GM19023 (cell line): ENCODE results near the gene ZNF366.

ENCODE experiments used
- ATAC-seq: cut with Tn5 transposase; IDR thresholded peaks from one replicate; pipeline ENCODE4 v1.9.1; 2021; ENCODE audit warnings: mild to moderate bottlenecking, moderate library complexity; ENCODE audit not compliant: unreplicated experiment

Gene ZNF366, protein sequence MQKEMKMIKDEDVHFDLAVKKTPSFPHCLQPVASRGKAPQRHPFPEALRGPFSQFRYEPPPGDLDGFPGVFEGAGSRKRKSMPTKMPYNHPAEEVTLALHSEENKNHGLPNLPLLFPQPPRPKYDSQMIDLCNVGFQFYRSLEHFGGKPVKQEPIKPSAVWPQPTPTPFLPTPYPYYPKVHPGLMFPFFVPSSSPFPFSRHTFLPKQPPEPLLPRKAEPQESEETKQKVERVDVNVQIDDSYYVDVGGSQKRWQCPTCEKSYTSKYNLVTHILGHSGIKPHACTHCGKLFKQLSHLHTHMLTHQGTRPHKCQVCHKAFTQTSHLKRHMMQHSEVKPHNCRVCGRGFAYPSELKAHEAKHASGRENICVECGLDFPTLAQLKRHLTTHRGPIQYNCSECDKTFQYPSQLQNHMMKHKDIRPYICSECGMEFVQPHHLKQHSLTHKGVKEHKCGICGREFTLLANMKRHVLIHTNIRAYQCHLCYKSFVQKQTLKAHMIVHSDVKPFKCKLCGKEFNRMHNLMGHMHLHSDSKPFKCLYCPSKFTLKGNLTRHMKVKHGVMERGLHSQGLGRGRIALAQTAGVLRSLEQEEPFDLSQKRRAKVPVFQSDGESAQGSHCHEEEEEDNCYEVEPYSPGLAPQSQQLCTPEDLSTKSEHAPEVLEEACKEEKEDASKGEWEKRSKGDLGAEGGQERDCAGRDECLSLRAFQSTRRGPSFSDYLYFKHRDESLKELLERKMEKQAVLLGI

GRCh38 chr5:72507231-72507906, at the start of gene ZNF366:
ZNF366 (minus strand) TSS chr5:72507410; CDS start chr5:72461496, 45,914 bp downstream.
- ATAC-seq = no peak

DNA sequence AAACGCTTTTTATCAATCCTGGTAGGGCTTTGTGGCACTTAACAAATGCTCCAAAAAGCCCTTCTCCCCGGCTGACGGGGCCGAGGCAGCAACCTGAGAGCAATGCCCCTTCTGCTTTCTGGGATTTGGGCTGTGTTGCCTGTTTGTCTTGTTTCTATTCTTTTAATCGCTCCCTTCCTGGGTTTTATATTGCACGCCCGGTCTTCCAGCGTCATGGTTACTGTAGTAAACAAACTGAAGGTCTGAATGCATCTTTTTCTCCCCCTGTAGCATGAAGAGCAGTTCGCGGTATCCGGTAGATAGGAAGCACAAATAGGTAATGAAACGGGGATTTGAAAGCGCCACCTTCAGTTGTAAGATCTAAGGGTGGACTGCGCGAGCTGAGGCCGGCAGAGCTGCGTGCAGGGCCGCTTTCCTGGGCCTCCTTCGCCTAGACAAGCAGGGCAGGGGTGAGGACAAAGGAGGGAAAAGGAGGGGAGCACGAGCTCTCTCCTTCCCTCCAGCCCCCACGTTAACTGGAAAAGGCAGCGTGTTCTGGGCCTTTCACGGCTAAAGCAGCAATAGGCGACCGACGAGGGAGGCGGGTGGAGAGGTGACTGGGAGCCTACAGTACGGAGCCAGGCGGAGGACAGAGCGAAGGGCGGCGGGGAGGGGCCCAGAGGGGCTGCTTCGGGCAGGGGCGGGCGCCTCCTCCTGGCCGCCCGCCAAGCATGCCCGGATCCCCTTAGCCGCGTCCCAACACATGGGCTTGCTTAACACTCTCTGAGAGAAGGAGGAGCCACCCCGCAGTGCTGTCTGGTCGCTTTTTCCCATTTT, 49.3 kb upstream of the ZNF366 start:
- peak; percentile 82 for ATAC-seq

DNA sequence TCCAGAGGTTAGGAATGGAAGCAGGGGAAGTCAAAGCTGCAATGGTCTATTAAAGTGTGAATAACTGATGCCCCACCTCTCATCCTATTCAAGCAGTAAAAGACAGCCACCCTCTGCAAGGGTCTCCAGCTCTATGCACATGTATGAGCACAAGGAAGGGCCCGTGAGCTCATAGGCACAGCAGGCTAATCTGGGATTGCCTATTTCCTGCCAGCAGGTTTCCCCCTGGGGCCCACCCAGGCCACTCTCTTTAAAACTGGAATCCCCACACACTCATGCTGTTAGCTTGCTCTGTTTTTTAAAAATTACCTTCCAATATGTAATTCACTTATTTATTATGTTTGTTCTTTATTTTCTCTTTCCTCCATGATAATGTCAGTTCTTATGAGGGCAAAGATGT, 48.7 kb upstream of the ZNF366 start:
- ATAC-seq = no peak

- ATAC-seq = no peak
These were observed 47.7 kb upstream of the ZNF366 start for GRCh38 chr5:72554897-72555296.

DNA sequence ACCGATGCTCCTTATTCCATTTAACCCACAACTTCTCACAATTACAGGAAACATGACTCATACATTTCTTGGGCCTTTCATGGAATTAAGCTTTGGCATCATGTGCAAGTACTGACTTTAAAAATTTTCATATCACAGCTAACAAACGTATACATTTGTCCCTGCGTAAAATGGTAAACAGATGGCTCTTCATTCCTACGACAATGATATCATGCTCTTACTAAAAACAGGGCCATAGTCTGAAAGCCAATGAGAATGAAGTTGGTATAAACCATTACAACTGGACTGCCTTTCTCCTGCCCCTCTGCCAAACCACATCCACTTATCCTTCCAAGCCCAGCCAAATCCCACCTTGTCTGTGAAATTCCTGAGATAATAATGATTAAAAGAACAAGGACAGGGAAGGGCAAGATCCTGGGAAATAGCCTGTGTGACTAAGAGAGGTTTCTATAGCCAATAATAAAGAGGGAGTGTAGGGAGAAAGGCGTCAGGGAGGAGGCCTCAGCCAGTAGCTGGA, 44.9 kb upstream of the ZNF366 start:
- ATAC-seq = no peak

DNA sequence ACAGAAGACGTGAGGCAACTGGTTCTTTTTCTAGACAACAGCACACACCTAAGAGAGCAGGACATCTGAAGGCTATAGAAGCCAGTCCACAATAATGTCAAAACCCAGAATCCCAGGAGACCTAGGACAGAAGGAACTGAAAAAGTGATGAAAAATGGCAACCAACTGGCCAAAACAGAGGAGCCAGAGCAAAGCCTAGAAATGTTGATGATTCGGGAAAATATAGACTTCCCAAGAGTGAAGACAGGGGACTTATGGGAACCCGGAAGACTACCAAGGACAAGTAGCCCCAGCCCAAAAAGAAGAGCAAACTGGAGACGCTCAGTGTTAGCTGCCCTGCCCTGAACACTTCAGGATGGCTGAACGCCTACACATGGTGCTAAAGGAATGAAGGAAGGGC, 43.4 kb upstream of the ZNF366 start:
- no peak for ATAC-seq

DNA sequence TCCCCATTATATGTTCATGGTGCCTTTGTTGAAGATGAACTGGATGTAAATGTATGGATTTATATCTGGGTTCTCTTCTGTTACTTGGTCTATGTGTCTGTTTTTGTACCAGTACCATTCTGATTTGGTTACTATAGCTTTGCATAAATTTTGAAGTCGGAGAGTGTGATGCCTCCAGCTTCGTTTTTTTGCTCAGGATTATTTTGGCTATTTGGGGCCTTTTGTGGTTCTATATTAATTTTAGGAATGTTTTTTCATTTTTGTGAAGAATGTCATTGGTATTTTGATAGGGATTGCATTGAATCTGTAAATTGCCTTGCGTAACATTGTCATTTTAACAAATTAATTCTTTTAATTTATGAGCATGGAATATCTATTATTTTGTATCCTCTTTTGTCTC, 36.6 kb upstream of the ZNF366 start:
- ATAC-seq = no peak

DNA sequence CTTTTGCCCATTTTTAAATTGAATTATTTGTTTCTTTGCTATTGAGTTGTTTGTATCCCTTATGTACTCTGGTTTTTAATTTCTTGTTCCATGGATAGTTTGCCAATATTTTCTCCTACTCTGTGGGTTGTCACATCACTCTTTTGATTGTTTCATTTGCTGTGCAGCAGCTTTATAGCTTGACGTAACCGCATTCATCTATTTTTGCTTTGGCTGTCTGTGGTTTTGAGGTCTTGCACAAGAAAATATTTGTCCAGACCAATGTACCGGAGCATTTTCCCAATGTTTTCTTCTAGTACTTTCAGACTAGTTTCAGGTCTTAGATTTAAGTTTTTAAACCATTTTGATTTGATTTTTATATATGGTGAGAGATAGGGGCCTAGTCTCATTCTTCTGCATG, 36.2 kb upstream of the ZNF366 start:
- ATAC-seq = no peak

DNA sequence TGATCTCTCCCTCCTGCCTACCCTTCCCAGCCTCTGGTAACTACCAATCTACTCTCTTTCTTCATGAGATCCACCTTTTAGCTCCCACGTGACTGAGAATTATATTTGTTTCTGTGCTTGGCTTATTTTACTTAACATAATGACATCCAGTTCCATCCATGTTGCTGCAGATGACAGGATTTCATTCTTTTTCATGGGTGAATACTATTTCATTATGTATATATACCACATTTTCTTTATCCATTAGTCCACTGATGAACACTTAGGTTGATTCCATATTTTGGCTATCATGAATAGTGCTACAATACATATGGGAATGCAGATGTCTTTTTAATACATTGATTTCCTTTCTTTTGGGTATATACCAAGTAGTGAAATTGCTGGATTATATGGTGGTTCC, 35.5 kb upstream of the ZNF366 start:
- ATAC-seq = no peak

DNA sequence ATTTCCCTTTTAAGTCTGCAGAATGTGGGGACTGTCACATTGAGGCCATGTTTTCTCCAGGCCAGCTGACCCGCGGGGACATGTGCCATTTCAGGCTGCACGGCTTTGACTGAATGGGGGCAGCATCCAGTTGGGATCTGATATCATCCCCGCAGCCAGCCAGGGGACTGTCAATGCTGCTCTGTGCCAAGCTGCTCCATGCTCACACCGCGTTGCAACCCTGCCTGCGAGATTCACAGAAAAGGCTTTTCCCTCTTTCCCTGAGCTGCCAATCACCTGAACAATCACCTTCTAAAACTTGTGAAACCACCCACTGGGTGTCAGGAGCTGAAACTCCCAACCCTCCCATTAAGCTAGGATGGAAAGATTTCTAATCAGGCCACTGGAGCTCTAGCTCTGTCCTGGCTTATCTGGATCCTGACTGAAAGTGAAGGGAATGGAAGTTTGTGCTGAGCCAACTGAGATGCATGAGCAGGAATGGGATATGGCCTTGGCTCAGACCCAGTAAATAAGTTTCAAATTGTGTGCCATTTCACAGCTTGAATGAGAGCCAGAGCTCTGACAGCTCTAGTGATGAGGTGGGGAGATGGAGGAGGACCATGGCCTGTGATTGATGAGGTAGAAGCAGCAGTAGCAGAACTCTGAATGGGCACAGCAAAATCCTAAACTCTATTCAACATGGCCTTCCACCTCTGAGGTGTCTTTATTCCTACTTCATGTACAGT, 34.5 kb upstream of the ZNF366 start:
- ATAC-seq = no peak

DNA sequence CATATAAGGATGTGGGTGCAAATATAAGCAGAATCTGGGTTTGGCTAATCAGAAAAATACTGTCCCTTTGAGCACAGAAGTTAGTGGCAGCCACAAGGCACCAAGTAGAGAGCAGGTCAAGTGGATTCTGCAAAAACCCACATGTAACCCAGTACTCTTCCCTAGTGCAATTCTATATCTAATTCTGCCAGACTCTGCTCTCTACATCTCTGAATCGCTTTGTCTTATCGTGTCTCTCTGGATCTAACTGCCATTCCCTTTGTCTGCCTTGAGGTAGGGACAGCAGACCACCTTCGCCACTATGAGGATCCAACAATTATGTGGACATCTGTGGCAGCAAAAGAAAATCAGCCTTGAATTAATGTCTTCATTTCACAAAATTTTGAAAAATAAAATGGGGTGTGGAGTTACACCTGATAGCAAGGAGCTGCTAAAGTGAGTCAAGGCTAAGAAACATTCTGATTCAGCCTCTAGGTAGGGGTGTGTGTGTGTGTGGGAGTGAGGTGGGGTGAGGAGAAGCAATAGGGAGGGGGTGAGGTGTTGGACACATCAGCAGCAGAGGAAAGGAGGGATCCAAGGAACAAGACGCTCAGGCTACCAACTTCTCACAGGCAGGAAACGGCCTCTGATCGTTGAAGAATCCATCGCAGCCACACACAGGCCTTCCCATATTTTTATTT, 33.7 kb upstream of the ZNF366 start:
- ATAC-seq = no peak

DNA sequence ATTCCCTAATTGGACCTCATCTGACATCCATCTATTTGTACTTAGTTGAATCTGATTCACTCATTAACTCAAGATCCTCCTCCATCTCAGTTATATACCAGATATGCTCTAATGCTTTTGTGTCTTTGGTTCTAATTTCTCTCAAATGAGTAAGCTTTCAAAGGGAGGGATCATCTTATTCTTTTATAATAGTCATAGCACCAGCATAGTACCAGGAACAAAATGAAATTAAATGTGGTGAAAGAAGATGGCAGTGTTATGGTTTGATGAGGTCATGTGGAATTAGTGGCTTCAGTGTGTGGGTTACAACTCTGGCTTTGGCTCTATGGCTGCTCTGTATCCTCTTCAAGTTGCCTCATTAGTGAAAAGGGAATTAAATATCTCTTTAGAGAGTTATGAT, 32.5 kb upstream of the ZNF366 start:
- no peak for ATAC-seq

DNA sequence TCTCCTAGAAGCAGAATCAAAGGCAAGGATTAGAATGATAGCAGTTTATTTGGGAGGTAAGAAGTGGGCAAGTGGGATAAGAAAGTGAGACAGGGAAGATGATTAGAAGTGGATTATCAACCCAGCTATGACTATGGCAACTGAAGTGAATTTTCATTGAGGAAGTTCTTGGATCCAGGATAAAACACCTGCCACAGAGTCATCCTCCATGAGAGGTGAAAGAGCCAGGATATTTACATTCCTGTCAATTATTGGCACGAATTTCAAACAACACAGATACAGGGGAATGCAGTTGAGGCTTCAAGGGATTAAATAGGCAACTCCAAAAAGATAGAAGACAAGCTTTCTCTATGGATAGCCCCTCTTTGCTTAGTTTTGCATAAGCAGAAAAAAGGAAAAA, 31.8 kb upstream of the ZNF366 start:
- no peak for ATAC-seq

- ATAC-seq = no peak
These were observed 30.0 kb upstream of the ZNF366 start for GRCh38 chr5:72537166-72537565.

GRCh38 chr5:72531496-72532190, 24.4 kb upstream of the ZNF366 start:
- no peak for ATAC-seq

GRCh38 chr5:72530196-72530595, 23.0 kb upstream of the ZNF366 start:
- no peak for ATAC-seq

DNA sequence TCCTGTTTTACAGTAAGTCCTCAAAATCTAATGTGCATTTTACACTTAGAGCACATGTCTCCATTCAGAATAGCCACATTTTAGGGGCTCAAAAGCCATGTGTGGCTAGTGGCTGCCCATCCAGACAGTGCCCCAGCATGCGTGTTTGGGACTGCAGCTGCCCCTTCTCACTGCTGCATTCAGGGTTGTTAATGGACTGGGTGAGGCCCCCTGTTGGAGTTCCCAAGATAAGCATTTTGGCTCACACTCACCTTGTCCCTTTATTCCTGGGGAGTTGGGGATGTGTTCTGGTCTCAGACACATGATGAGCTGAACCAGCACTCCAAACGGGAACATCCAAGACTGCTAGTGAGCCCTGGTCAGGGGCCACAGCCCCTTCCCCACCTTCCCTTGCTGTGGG, 22.2 kb upstream of the ZNF366 start:
- ATAC-seq = no peak

GRCh38 chr5:72525816-72526215, 18.6 kb upstream of the ZNF366 start:
- no peak for ATAC-seq
